Measurements from ENCODE around the gene ALDH16A1.

GRCh38 chr19:49506575-49507105 is 53.6 kb downstream of the ALDH16A1 start:
- TF ChIP-seq CTCF (IDR thresholded peaks at IDR 0.05; ENCODE audit: poor library complexity) (peak; percentile 75), EZH2 (IDR thresholded peaks at IDR 0.05; ENCODE audit: borderline replicate concordance) (no peak)
